H1 (cell line): Measurements from ENCODE around the gene AKR7A2. TPM values are rescaled to one million over a fixed set of nuclear protein-coding genes. Genes with fewer than 3 reads are reported as not detected.

Experiments used
- CTCF ChIA-PET: fragments of 300-600 bp; sonication (Branson Sonifier 250); formaldehyde crosslinking; loops from one replicate; lab custom pipeline; 2021; ENCODE audit not compliant: partially characterized antibody; lab: Charles Lee
- POLR2A ChIA-PET: fragments of 300-600 bp; sonication (Branson Sonifier 250); formaldehyde crosslinking; loops from one replicate; lab custom pipeline; 2021; ENCODE audit warnings: inconsistent platforms; ENCODE audit not compliant: partially characterized antibody; lab: Charles Lee
- DNase-seq, 2 experiments: peaks; one replicate each; pipeline versions ENCODE4 v3.0.0 to v3.0.0-alpha.2; 2010 to 2022; ENCODE audit warnings: low spot score in 2 of 2, low read depth in 1 of 2, mixed read lengths in 1 of 2
- FAIRE-seq: peaks from 2 replicates; lab custom pipeline; 2011; peaks lifted over from hg19 to GRCh38; lab: Jason Lieb, UNC
- H2AFZ ChIP-seq: 2 replicates; pipeline ENCODE4 v1.8.1; 2012; ENCODE audit warnings: low read length, inconsistent platforms
- H2AK5ac ChIP-seq: 2 replicates; pipeline ENCODE4 v1.6.1; 2013; ENCODE audit warnings: low read depth, low read length
- H2BK120ac ChIP-seq: replicated peaks from 2 replicates; pipeline ENCODE3; 2013; ENCODE audit warnings: low read depth, low read length, inconsistent platforms
- H2BK12ac ChIP-seq: 2 replicates; pipeline ENCODE4 v1.6.1; 2013; ENCODE audit warnings: low read depth, low read length
- H2BK15ac ChIP-seq: 2 replicates; pipeline ENCODE4 v1.6.1; 2013; ENCODE audit warnings: low read length
- H2BK20ac ChIP-seq: 2 replicates; pipeline ENCODE4 v1.6.1; 2013; ENCODE audit warnings: low read length
- H2BK5ac ChIP-seq: 2 replicates; pipeline ENCODE4 v1.6.1; 2013; ENCODE audit warnings: low read depth, low read length
- H3K14ac ChIP-seq: 2 replicates; pipeline ENCODE4 v1.6.1; 2013; ENCODE audit warnings: inconsistent platforms; ENCODE audit not compliant: insufficient read length
- H3K18ac ChIP-seq: 2 replicates; pipeline ENCODE4 v1.6.1; 2013; ENCODE audit warnings: low read length; ENCODE audit errors: extremely low read depth
- H3K23ac ChIP-seq: 2 replicates; pipeline ENCODE4 v1.6.1; 2013; ENCODE audit warnings: inconsistent platforms; ENCODE audit not compliant: insufficient read length
- H3K23me2 ChIP-seq: 2 replicates; pipeline ENCODE4 v1.6.1; 2013; ENCODE audit warnings: low read depth, low read length
- H3K27ac ChIP-seq: 2 replicates; pipeline ENCODE4 v1.6.1; 2011; ENCODE audit warnings: low read depth, low read length, inconsistent platforms
- H3K27me3 ChIP-seq, 4 experiments: replicated peaks in 1 of 4; 1 replicate in 1 of 4; 2 replicates in 3 of 4; pipeline versions ENCODE4 v1.6.1 to v1.8.1; 2011 to 2013; ENCODE audit warnings: low read length in 3 of 4, mild to moderate bottlenecking in 3 of 4, inconsistent platforms in 2 of 4, mixed read lengths in 2 of 4, moderate library complexity in 1 of 4; ENCODE audit not compliant: control insufficient read depth in 3 of 4, insufficient read depth in 3 of 4; ENCODE audit errors: extremely low read depth in 1 of 4
- H3K36me3 ChIP-seq, 4 experiments: 2 replicates each; pipeline versions ENCODE4 v1.6.1 to v1.8.1; 2011 to 2013; ENCODE audit warnings: mild to moderate bottlenecking in 4 of 4, low read length in 3 of 4, moderate library complexity in 2 of 4, control low read depth in 1 of 4, inconsistent platforms in 1 of 4; ENCODE audit not compliant: insufficient read depth in 4 of 4, control insufficient read depth in 2 of 4
- H3K4ac ChIP-seq: replicated peaks from 2 replicates; pipeline ENCODE3; 2013; ENCODE audit warnings: low read length, low read depth, mixed read lengths, inconsistent platforms; ENCODE audit not compliant: insufficient read length
- H3K4me1 ChIP-seq, 4 experiments: replicated peaks in 1 of 4; 1 replicate in 1 of 4; 2 replicates in 3 of 4; pipeline versions ENCODE4 v1.6.1 to v1.8.1; 2011 to 2013; ENCODE audit warnings: low read length in 3 of 4, inconsistent platforms in 2 of 4, mixed read lengths in 1 of 4; ENCODE audit not compliant: insufficient read depth in 4 of 4, control insufficient read depth in 3 of 4
- H3K4me2 ChIP-seq, 2 experiments: 2 replicates each; pipeline versions ENCODE4 v1.6.1 to v1.8.1; 2011 to 2013; ENCODE audit warnings: low read depth in 2 of 2, low read length in 2 of 2, control low read depth in 1 of 2, inconsistent platforms in 1 of 2, mild to moderate bottlenecking in 1 of 2; ENCODE audit not compliant: insufficient read depth in 1 of 2
- H3K4me3 ChIP-seq, 4 experiments: fragments of 200-600, 300-600 bp in 1 of 4; sonication (generic), shearing (Covaris generic), sonication (Bioruptor Twin) in 1 of 4; 2 replicates each; pipeline versions ENCODE4 v1.5.1 to v1.8.1; 2011 to 2016; ENCODE audit warnings: low read length in 4 of 4, low read depth in 3 of 4, control low read depth in 2 of 4, inconsistent platforms in 2 of 4, mild to moderate bottlenecking in 2 of 4, mixed read lengths in 1 of 4, moderate library complexity in 1 of 4; ENCODE audit not compliant: insufficient read depth in 2 of 4; ENCODE audit errors: extremely low read depth in 1 of 4
- H3K56ac ChIP-seq: replicated peaks from 2 replicates; pipeline ENCODE3; 2013; ENCODE audit warnings: low read depth, mild to moderate bottlenecking, mixed read lengths, low read length, inconsistent platforms; ENCODE audit not compliant: insufficient read length
- H3K79me1 ChIP-seq: 2 replicates; pipeline ENCODE4 v1.6.1; 2013; ENCODE audit warnings: low read depth, low read length, control low read depth
- H3K79me2 ChIP-seq, 2 experiments: 2 replicates each; pipeline versions ENCODE4 v1.6.1 to v1.8.1; 2012 to 2013; ENCODE audit warnings: low read length in 2 of 2, mild to moderate bottlenecking in 2 of 2, inconsistent platforms in 1 of 2; ENCODE audit not compliant: insufficient read depth in 2 of 2, control insufficient read depth in 1 of 2
- H3K9ac ChIP-seq, 4 experiments: replicated peaks in 1 of 4; 1 replicate in 1 of 4; 2 replicates in 3 of 4; pipeline versions ENCODE4 v1.6.1 to v1.8.1; 2011 to 2013; ENCODE audit warnings: low read depth in 3 of 4, low read length in 3 of 4, control low read depth in 2 of 4, mild to moderate bottlenecking in 2 of 4, moderate library complexity in 2 of 4, inconsistent platforms in 1 of 4; ENCODE audit errors: extremely low read depth in 1 of 4
- H3K9me3 ChIP-seq, 2 experiments: 2 replicates each; pipeline versions ENCODE4 v1.6.1 to v1.8.1; 2012 to 2013; ENCODE audit warnings: mild to moderate bottlenecking in 2 of 2, moderate library complexity in 2 of 2, control low read depth in 1 of 2, inconsistent platforms in 1 of 2, low read depth in 1 of 2, low read length in 1 of 2, mixed read lengths in 1 of 2; ENCODE audit not compliant: insufficient read depth in 2 of 2
- H4K20me1 ChIP-seq, 2 experiments: replicated peaks in 1 of 2; 2 replicates each; pipeline versions ENCODE3 to v1.8.1; 2011 to 2013; ENCODE audit warnings: inconsistent platforms in 2 of 2, low read length in 2 of 2, mild to moderate bottlenecking in 1 of 2; ENCODE audit not compliant: insufficient read depth in 2 of 2, control insufficient read depth in 1 of 2
- H4K5ac ChIP-seq: 2 replicates; pipeline ENCODE4 v1.6.1; 2013; ENCODE audit warnings: low read length, low read depth, mixed read lengths, inconsistent platforms; ENCODE audit not compliant: insufficient read length
- H4K8ac ChIP-seq: 2 replicates; pipeline ENCODE4 v1.8.0; 2013; ENCODE audit warnings: mild to moderate bottlenecking, moderate library complexity, low read length, inconsistent platforms; ENCODE audit not compliant: insufficient read depth; ENCODE audit errors: extremely low read depth
- H4K91ac ChIP-seq: replicated peaks from 2 replicates; pipeline ENCODE3; 2013; ENCODE audit warnings: low read length, mixed read lengths, inconsistent platforms; ENCODE audit not compliant: insufficient read length
- BCL11A ChIP-seq, 2 experiments: IDR thresholded peaks; one replicate each; pipeline ENCODE4 v1.6.1; 2011; ENCODE audit warnings: low read depth in 2 of 2, low read length in 2 of 2, mild to moderate bottlenecking in 2 of 2
- JUN ChIP-seq: IDR thresholded peaks from 2 replicates; pipeline ENCODE4 v1.6.1; 2011; ENCODE audit warnings: low read depth, mild to moderate bottlenecking, improper control_type of control experiment, low read length
- RNF2 ChIP-seq: fragments of 200-900, 300-1000 bp; sonication (generic); IDR thresholded peaks from 2 replicates; pipeline ENCODE4 v1.7.1; 2016; ENCODE audit warnings: borderline replicate concordance, low read depth, mild to moderate bottlenecking, antibody characterized with exemption, low read length; ENCODE audit not compliant: poor library complexity, severe bottlenecking; ENCODE audit errors: missing control alignments
- SP2 ChIP-seq: IDR thresholded peaks from 2 replicates; pipeline ENCODE4 v1.6.1; 2012; ENCODE audit warnings: mild to moderate bottlenecking, low read length, inconsistent platforms
- WGBS, 2 experiments: shearing (Covaris generic) in 1 of 2; methylation state at CpG; one replicate each; pipeline versions ENCODE4 v1.1.6 to v1.1.7; 2013 to 2015; ENCODE audit warnings: low lambda C conversion rate in 2 of 2, mixed read lengths in 2 of 2, inconsistent platforms in 1 of 2, low coverage in 1 of 2, missing lambda C conversion rate in 1 of 2; ENCODE audit not compliant: insufficient replicate concordance in 2 of 2, insufficient coverage in 1 of 2, insufficient read length in 1 of 2; ENCODE audit errors: extremely low coverage in 1 of 2, missing lambda C conversion rate in 1 of 2; 5-methylcytosine and 5-hydroxymethylcytosine counted together
- polyA plus RNA-seq, 7 experiments: library from polyadenylated mRNA; depleted of rRNA in 3 of 7; stranded (reverse) in 5 of 7; unstranded in 2 of 7; fragments of >200 nt in 5 of 7; fragments of 200-250 nt in 2 of 7; gene quantifications; 1 replicate in 5 of 7; 2 replicates in 1 of 7; 4 replicates in 1 of 7; pipeline versions ENCODE4 v1.2.1 to v1.2.3, GENCODE V29; 2011 to 2013; ENCODE audit warnings: missing spikeins in 2 of 7, mixed read lengths in 2 of 7
- total RNA-seq: library from RNA; stranded (reverse); fragmentation: NEBNext Ultra II Directional; extraction: Animal tissue kit (Norgen Biotek cat#: 25700); gene quantifications from 2 replicates; pipeline ENCODE4 v1.2.1, GENCODE V29; 2021

The AKR7A2 gene
- total and polyA plus RNA-seq, 2 of the 8 experiments (the other 6 are each of a cell fraction or from before 2014, with no cell fraction given) = 32.0 to 48.3 TPM

DNA sequence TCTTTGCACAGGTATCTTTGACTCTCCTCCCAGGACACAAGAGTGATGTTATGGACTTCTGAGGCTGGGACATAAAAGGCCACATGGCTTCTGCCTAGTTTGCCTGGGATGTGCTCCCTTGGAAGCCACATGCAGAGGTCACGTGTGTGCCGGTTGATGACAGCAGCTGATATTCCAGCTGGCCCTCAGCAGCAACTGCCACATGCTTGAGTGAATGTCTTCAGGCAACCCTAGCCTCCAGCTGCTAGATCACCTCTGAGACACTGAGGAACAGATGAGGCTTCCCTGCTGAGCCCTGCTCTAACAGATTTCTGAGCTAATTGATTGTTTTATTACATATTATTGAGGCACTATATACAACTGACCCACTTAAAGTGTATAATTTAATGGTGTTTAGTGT lies 11.7 kb downstream of the AKR7A2 start:
- Histone ChIP-seq H3K4me3 (no peak overlapping the region), H3K27ac (no peak overlapping the region), H4K20me1 (no peaks in the 10 kb centered on the region), H3K9me3 (peaks cover 7 to 10% of the 10 kb centered on the region in 2 experiments), H3K79me2 (no peaks in the 10 kb centered on the region), H3K4ac (no peak overlapping the region), H4K8ac (no peak overlapping the region), H3K18ac (no peak overlapping the region), H3K56ac (no peak overlapping the region), H3K23ac (no peak overlapping the region), H3K9ac (no peak overlapping the region), H3K23me2 (no peaks in the 10 kb centered on the region), H2BK12ac (no peak overlapping the region), H2BK20ac (no peak overlapping the region), H3K4me2 (no peak overlapping the region), H2BK5ac (no peak overlapping the region), H2AK5ac (no peak overlapping the region), H3K79me1 (no peaks in the 10 kb centered on the region), H3K4me1 (no peaks in the 10 kb centered on the region), H3K27me3 (no peaks in the 10 kb centered on the region), H3K36me3 (peaks cover 1 to 13% (median 6%) of the 10 kb centered on the region in 4 experiments; a peak in 6 of 8 replicates), H3K14ac (no peak overlapping the region), H4K91ac (no peak overlapping the region), H2BK120ac (no peak overlapping the region), H2BK15ac (no peak overlapping the region), H2AFZ (no peak overlapping the region), H4K5ac (no peak overlapping the region)
- ChIA-PET CTCF (no interaction called here), POLR2A (no interaction called here)
- 96% methylated on average over 2 of the region's 2 CpGs; no CpG with 5 or more reads in 1 of the 2 experiments for WGBS, 2 experiments
- DNase-seq (no peak), FAIRE-seq (no peak)
- TF ChIP-seq JUN = no peak
- no peak for TF ChIP-seq SP2
- TF ChIP-seq BCL11A (IDR thresholded peaks at IDR 0.05; ENCODE audit: low read depth in 2 of 2, low read length in 2 of 2) = no peak
- no peak for TF ChIP-seq RNF2
